Cardiac ventricle fibroblast (primary cell): ENCODE results near the gene INTU. TPM values are rescaled to one million over a fixed set of nuclear protein-coding genes. Genes with fewer than 3 reads are reported as not detected.

Experiments
- total RNA-seq: library from RNA; depleted of rRNA; stranded (reverse); fragments of >200 nt; gene quantifications from 2 replicates; pipeline ENCODE4 v1.2.3, GENCODE V29; 2015

The INTU gene
- 1.0 and 2.5 TPM in 2 replicates for total RNA-seq

GRCh38 chr4:127632420-127633403, at the start of gene INTU:
Gene INTU, plus strand, starts transcription at chr4:127632957. Its CDS starts 78 bp downstream, at chr4:127633035.

GRCh38 chr4:127730142-127730913, 97.6 kb downstream of the INTU start, which contains the start of gene SLC25A31:
Gene SLC25A31, plus strand, starts transcription at chr4:127730400. Its CDS starts 146 bp downstream, at chr4:127730546.

Other genes with a start within 250 kb of the INTU start
- gene SLC25A31, start 97.4 kb downstream of the INTU start, total RNA-seq = not detected in 2 replicates
- 1.4 and 2.9 TPM in 2 replicates for gene HSPA4L, start 149.4 kb downstream of the INTU start, total RNA-seq
- 1.5 and 6.4 TPM in 2 replicates for gene PLK4, start 247.9 kb downstream of the INTU start, total RNA-seq